Measurements from ENCODE around the gene TNFAIP2. TPM values are rescaled to one million over a fixed set of nuclear protein-coding genes. Genes with fewer than 3 reads are reported as not detected.

The TNFAIP2 gene
- total and polyA plus RNA-seq, 8 donors = 28.4 to 237 (median 34.7) TPM

DNA sequence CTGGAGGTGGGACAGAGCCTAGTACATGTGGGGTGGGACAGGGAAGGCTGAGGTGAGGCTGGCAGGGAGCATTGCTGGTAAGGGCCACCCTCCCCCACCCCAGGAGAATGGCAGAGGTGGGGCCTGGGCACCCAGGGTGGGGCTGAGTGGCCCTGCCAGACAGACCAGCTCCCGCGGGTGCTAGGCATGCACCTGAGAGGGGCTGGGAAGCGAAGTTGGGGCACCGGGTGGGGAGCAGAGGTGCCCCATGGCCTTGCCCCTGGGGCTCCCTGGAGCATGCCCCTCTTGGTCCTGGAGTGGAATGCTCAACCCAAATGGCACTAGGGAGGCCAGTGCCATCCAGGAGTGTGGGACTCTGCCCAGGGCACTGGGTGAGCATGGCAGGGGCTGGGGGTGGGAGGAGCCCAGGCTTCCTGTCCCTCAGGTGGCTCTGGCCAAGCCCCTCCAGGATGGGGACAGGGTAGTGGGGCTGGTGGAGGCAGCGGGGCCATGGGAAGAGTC, 1.3 kb downstream of the TNFAIP2 start:
- H3K27me3 ChIP-seq = peaks cover 0 to 26% of the 10 kb centered on the region in 2 donors
- no peak for ATAC-seq
- peaks cover 23 to 94% of the 10 kb centered on the region in 2 donors for H3K4me1 ChIP-seq
- H3K27ac ChIP-seq = peak overlapping the region in 1 of 2 donors; percentile 98
- intact Hi-C loops (cut with DNase I) = no loop called here
- DNase-seq = peak in 1 of 4 donors; percentile 77
- peaks cover 0 to 35% of the 10 kb centered on the region in 2 donors for H3K36me3 ChIP-seq
- TF ChIP-seq, protein P1, sequence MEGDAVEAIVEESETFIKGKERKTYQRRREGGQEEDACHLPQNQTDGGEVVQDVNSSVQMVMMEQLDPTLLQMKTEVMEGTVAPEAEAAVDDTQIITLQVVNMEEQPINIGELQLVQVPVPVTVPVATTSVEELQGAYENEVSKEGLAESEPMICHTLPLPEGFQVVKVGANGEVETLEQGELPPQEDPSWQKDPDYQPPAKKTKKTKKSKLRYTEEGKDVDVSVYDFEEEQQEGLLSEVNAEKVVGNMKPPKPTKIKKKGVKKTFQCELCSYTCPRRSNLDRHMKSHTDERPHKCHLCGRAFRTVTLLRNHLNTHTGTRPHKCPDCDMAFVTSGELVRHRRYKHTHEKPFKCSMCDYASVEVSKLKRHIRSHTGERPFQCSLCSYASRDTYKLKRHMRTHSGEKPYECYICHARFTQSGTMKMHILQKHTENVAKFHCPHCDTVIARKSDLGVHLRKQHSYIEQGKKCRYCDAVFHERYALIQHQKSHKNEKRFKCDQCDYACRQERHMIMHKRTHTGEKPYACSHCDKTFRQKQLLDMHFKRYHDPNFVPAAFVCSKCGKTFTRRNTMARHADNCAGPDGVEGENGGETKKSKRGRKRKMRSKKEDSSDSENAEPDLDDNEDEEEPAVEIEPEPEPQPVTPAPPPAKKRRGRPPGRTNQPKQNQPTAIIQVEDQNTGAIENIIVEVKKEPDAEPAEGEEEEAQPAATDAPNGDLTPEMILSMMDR (IDR thresholded peaks at IDR 0.05) = no peak
- H3K4me3 ChIP-seq = peak overlapping the region in 1 of 2 donors; percentile 85
- H3K9me3 ChIP-seq = no peaks in the 10 kb centered on the region

DNA sequence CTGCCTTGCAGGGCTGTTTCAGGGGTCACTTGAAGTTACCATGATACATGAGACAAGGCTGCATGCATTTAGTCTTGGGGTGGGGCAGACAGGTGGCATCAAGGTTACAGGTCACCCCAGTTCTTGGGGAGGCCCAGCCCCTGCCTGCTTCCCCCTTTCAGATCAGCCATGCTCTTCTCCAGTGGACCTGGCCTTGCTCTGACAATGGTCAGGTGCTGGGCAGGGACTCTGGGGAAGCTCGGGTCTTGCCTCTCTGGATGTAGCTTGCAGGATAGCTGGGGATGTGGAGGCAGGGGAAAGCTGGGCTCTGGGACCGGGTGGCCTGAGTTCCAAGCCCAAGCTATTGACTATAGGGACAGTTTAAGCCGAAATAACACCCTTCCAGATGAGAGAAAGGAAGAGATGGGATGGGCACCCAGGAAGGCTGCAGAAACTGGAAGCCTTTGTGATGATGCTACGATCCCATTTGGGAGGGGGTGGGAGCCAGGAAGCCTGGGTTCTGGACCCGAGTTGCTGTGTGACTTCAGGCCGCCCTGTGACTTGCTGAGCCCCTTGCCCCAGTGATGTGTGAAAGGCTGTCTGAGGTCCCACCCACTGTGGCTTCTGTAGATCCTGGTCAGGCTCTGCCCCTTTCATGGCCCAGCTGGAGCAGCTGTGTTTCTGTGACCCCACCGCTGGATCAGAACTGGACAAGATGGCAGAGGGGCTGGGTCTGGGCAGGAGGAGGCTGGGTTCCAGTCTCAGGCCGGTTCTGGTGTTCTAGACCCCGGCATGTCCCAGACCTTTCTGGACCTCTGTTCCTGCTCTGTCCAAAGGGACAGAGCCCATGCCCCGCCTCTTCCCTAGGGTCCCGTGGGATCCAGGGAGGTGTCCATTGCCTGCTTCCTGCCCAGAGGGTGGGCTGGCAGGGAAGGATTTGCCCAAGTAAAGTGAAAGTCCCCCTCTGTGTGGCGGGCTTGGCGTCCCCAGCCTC, 2.1 kb downstream of the TNFAIP2 start:
- no peaks in the 10 kb centered on the region for H3K9me3 ChIP-seq
- intact Hi-C loops (cut with DNase I) = no loop called here
- no peak for ATAC-seq
- H3K36me3 ChIP-seq = peaks cover 0 to 43% of the 10 kb centered on the region in 2 donors
- TF ChIP-seq, protein P1 (IDR thresholded peaks at IDR 0.05) = no peak
- H3K27ac ChIP-seq = no peak overlapping the region
- peaks cover 23 to 85% of the 10 kb centered on the region in 2 donors for H3K4me1 ChIP-seq
- peak in 1 of 4 donors; percentile 40 for DNase-seq
- peaks cover 0 to 26% of the 10 kb centered on the region in 2 donors for H3K27me3 ChIP-seq
- peak overlapping the region in 1 of 2 donors; percentile 85 for H3K4me3 ChIP-seq

DNA sequence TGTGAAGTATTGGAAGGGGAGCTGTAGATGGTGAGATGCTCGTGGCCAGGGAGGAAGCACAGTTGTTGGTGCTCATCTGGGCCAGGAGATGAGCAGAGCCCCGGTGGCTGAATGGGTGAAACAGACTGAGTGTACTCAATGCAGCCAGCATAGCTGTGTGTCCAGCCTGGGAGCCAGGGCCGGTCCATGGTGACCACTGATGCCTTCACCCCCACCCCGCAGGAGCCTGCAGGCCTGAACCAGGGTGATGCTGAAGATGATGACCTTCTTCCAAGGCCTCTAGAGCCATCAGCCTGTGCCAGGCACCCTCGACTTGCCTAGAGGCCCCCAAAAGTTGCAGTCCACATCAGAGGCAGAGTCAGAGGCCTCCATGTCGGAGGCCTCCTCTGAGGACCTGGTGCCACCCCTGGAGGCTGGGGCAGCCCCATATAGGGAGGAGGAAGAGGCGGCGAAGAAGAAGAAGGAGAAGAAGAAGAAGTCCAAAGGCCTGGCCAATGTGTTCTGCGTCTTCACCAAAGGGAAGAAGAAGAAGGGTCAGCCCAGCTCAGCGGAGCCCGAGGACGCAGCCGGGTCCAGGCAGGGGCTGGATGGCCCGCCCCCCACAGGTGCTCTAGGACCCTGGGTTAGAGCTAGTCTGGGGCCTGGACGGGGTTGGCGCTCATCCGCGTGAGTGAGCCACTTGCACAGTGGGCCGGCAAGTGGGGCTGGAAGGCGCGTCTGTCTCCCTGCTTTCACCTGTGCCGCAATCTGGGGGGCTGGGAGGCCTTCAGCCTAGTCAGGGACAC, 3.0 kb downstream of the TNFAIP2 start:
- ATAC-seq (no peak), DNase-seq (peak in 1 of 4 donors; percentile 65)
- Histone ChIP-seq H3K27me3 (peaks cover 0 to 26% of the 10 kb centered on the region in 2 donors), H3K36me3 (peaks cover 0 to 52% of the 10 kb centered on the region in 2 donors), H3K4me3 (peak overlapping the region in 1 of 2 donors; percentile 85), H3K9me3 (no peaks in the 10 kb centered on the region), H3K27ac (no peak overlapping the region), H3K4me1 (peaks cover 23 to 76% of the 10 kb centered on the region in 2 donors)
- TF ChIP-seq, protein P1 (IDR thresholded peaks at IDR 0.05) = no peak
- intact Hi-C loops (cut with DNase I) = no loop called here

DNA sequence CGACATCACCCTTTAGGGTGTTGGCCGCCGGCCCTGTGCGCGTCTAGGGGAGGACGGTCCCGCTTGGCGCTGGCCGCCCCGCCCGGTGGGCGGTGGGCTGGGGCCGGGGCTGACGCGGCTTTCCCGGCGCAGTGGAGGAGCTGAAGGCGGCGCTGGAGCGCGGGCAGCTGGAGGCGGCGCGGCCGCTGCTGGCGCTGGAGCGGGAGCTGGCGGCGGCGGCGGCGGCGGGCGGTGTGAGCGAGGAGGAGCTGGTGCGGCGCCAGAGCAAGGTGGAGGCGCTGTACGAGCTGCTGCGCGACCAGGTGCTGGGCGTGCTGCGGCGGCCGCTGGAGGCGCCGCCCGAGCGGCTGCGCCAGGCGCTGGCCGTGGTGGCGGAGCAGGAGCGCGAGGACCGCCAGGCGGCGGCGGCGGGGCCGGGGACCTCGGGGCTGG, 3.6 kb downstream of the TNFAIP2 start:
- intact Hi-C loops (cut with DNase I) = no loop called here
- TF ChIP-seq, protein P1 (IDR thresholded peaks at IDR 0.05) = no peak
- peak; percentile 66 for ATAC-seq
- no peak overlapping the region for H3K27ac ChIP-seq
- H3K4me1 ChIP-seq = peaks cover 21 to 71% of the 10 kb centered on the region in 2 donors
- H3K36me3 ChIP-seq = peaks cover 0 to 58% of the 10 kb centered on the region in 2 donors
- no peaks in the 10 kb centered on the region for H3K9me3 ChIP-seq
- peaks cover 0 to 25% of the 10 kb centered on the region in 2 donors for H3K27me3 ChIP-seq
- DNase-seq = peak in 2 of 4 donors; percentile 75 to 89
- peak overlapping the region in 1 of 2 donors; percentile 85 for H3K4me3 ChIP-seq

Data from left lung (tissue), 10 donors.